NT2/D1 (cell line): ENCODE measurements around the gene KMT2A.

ENCODE experiments used
- YY1 ChIP-seq: IDR thresholded peaks from 2 replicates; pipeline ENCODE4 v1.6.1; 2011; ENCODE audit not compliant: insufficient read length, insufficient read depth
- ZNF274 ChIP-seq: IDR thresholded peaks from 2 replicates; pipeline ENCODE4 v1.6.1; 2011; ENCODE audit warnings: mild to moderate bottlenecking, low read depth, low read length

DNA sequence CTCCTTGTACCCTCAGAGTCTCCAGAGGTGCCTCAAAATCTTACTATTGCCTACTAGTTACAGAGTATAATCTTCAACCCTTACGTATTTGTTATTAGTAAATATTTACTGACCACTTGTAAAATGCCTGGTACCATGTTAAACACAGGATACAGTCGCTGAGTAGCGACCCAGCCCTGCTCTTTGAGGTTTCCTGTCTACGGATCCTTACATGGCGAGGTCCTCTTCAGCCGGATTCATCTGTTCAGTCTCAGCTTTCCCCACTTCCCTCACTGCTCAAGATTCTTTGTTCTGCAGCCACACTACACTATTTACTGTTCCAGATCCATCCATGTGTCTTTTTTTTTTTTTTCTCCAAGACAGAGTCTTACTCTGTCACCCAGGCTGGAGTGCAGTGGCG, 77.8 kb downstream of the KMT2A start:
- no peak for TF ChIP-seq YY1
- TF ChIP-seq ZNF274 = no peak
